Upper lobe of right lung (tissue), 1 donor: Measurements from ENCODE around the gene ZKSCAN4. TPM values are rescaled to one million over a fixed set of nuclear protein-coding genes. Genes with fewer than 3 reads are reported as not detected.

ENCODE experiments used
- ATAC-seq: fragments of 200-7000 bp; cut with Tn5 transposase; one replicate; pipeline ENCODE4 v1.9.1; 2020; ENCODE audit warnings: mild to moderate bottlenecking, moderate library complexity
- DNase-seq: peaks from one replicate; pipeline ENCODE4 v3.0.0-alpha.2; 2020
- H3K27ac ChIP-seq: fragments of 200-600 bp; one replicate; pipeline ENCODE4 v1.8.0; 2022
- H3K27me3 ChIP-seq: fragments of 200-600 bp; one replicate; pipeline ENCODE4 v1.8.0; 2022; ENCODE audit warnings: mild to moderate bottlenecking
- H3K36me3 ChIP-seq: fragments of 200-600 bp; one replicate; pipeline ENCODE4 v1.8.0; 2022
- H3K4me1 ChIP-seq: fragments of 200-600 bp; one replicate; pipeline ENCODE4 v1.8.0; 2022
- H3K4me3 ChIP-seq: fragments of 200-600 bp; one replicate; pipeline ENCODE4 v1.8.0; 2022; ENCODE audit warnings: mild to moderate bottlenecking
- H3K9me3 ChIP-seq: fragments of 200-600 bp; one replicate; pipeline ENCODE4 v1.8.0; 2022
- CTCF ChIP-seq: fragments of 200-600 bp; IDR thresholded peaks from one replicate; pipeline ENCODE4 v1.8.0; 2022; ENCODE audit warnings: antibody characterized with exemption
- intact Hi-C: fragments of 100-400 bp; cut with DNase I; formaldehyde crosslinking; loops from one replicate; pipeline ENCODE4 v1.11.0; 2022
- total RNA-seq: library from RNA; stranded (reverse); fragmentation: NEBNext Ultra II Directional; extraction: Animal tissue kit (Norgen Biotek cat#: 25700); gene quantifications from one replicate; pipeline ENCODE4 v1.2.1, GENCODE V29; 2021
- donor health status: DM: no; HTN: yes; CAD: no; lungs with severe emphysema.

The ZKSCAN4 gene
- total RNA-seq, 1 donor from 2014 or later = 4.5 TPM

- peaks cover 15% of the 10 kb centered on the region for H3K4me1 ChIP-seq
- peaks cover 10% of the 10 kb centered on the region for H3K36me3 ChIP-seq
- peak overlapping the region; percentile 71 for H3K4me3 ChIP-seq
- intact Hi-C loops = no loop called here
- ATAC-seq (no peak), DNase-seq (no peak)
- TF ChIP-seq CTCF = no peak
- H3K27ac ChIP-seq = peak overlapping the region; percentile 89
- no peaks in the 10 kb centered on the region for H3K9me3 ChIP-seq
- H3K27me3 ChIP-seq = no peaks in the 10 kb centered on the region
These were observed 15.6 kb upstream of the ZKSCAN4 start for GRCh38 chr6:28267695-28268059.

GRCh38 chr6:28266962-28267694 lies 15.1 kb upstream of the ZKSCAN4 start, which contains the start of gene ZSCAN26:
Gene ZSCAN26, plus strand, starts transcription at chr6:28267143. Its CDS starts 4,777 bp downstream, at chr6:28271920.
- H3K27ac ChIP-seq = peak within 1 kb of the TSS; percentile 89
- ATAC-seq = peak; percentile 98
- H3K4me3 ChIP-seq = peak within 1 kb of the TSS; percentile 71
- intact Hi-C loops = no loop called here
- peaks cover 4% of the 10 kb centered on the region for H3K36me3 ChIP-seq
- DNase-seq = peak; percentile 90
- H3K9me3 ChIP-seq = no peaks in the 10 kb centered on the region
- H3K27me3 ChIP-seq = no peaks in the 10 kb centered on the region
- TF ChIP-seq CTCF = no peak
- H3K4me1 ChIP-seq = peaks cover 15% of the 10 kb centered on the region

- H3K27ac ChIP-seq = peak overlapping the region; percentile 89
- no peaks in the 10 kb centered on the region for H3K27me3 ChIP-seq
- intact Hi-C loops = no loop called here
These were observed 14.5 kb upstream of the ZKSCAN4 start for GRCh38 chr6:28266563-28266961.

GRCh38 chr6:28264834-28265401 lies 12.8 kb upstream of the ZKSCAN4 start:
- Histone ChIP-seq H3K36me3 (no peaks in the 10 kb centered on the region), H3K4me1 (peaks cover 15% of the 10 kb centered on the region), H3K27ac (no peak overlapping the region), H3K27me3 (no peaks in the 10 kb centered on the region), H3K4me3 (no peak overlapping the region), H3K9me3 (no peaks in the 10 kb centered on the region)
- TF ChIP-seq CTCF = no peak
- DNase-seq (no peak), ATAC-seq (no peak)
- intact Hi-C loops = no loop called here

More at GRCh38 chr6:28266563-28266961, 14.5 kb upstream of the ZKSCAN4 start:
- no peak for ATAC-seq
- DNase-seq = no peak
- peaks cover 15% of the 10 kb centered on the region for H3K4me1 ChIP-seq
- TF ChIP-seq CTCF = no peak
- peak overlapping the region; percentile 71 for H3K4me3 ChIP-seq
- no peaks in the 10 kb centered on the region for H3K36me3 ChIP-seq
- no peaks in the 10 kb centered on the region for H3K9me3 ChIP-seq

GRCh38 chr6:28263922-28264321 lies 11.9 kb upstream of the ZKSCAN4 start:
- intact Hi-C loops = no loop called here
- no peak for TF ChIP-seq CTCF

More at GRCh38 chr6:28263922-28264321, 11.9 kb upstream of the ZKSCAN4 start:
- ATAC-seq (no peak), DNase-seq (no peak)
- no peak overlapping the region for H3K4me3 ChIP-seq
- no peaks in the 10 kb centered on the region for H3K9me3 ChIP-seq
- H3K27me3 ChIP-seq = no peaks in the 10 kb centered on the region
- H3K27ac ChIP-seq = no peak overlapping the region
- H3K4me1 ChIP-seq = peaks cover 15% of the 10 kb centered on the region
- no peaks in the 10 kb centered on the region for H3K36me3 ChIP-seq
